OCI-LY3 (cell line): Measurements from ENCODE around the gene COL27A1.

Experiments
- CTCF ChIP-seq: fragments of 200-600, 300-600 bp; sonication (generic); IDR thresholded peaks from 2 replicates; pipeline ENCODE4 v1.5.1; 2014; ENCODE audit warnings: antibody characterized with exemption, low read length, low read depth
- EZH2phosphoT487 ChIP-seq: fragments of 200-600 bp; shearing (Covaris generic); IDR thresholded peaks from 2 replicates; pipeline ENCODE4 v1.6.1; 2018; ENCODE audit warnings: antibody characterized with exemption, mixed run types, low read depth

GRCh38 chr9:114169952-114170770 lies 14.8 kb downstream of the COL27A1 start:
- TF ChIP-seq CTCF (no peak), EZH2phosphoT487 (no peak)
